Pancreas (tissue), 10 donors: ENCODE measurements around the gene MGAT5B. TPM values are rescaled to one million over a fixed set of nuclear protein-coding genes. Genes with fewer than 3 reads are reported as not detected.
"Not testable (repeated sequence)": the region's sequence is repeated elsewhere in the genome, so short reads cannot be mapped to it uniquely, and the experiment has no call there.

Experiments used
- ATAC-seq, 4 donors: fragments of 200-7000 bp; cut with Tn5 transposase; one replicate each; pipeline versions ENCODE4 v1.8.0 to v1.9.1; 2020; ENCODE audit warnings: mild to moderate bottlenecking in 4 of 4, moderate library complexity in 4 of 4
- DNase-seq, 6 donors: peaks; one replicate each; pipeline ENCODE4 v3.0.0-alpha.2; 2020
- FAIRE-seq: peaks from 2 replicates; lab custom pipeline; 2012; peaks lifted over from hg19 to GRCh38; lab: Jason Lieb, UNC
- H3K27ac ChIP-seq, 4 donors: fragments of 200-600 bp; sonication (generic); 1 replicate in 3 of 4; 2 replicates in 1 of 4; pipeline versions ENCODE4 v1.5.0 to v1.8.0; 2020
- H3K27me3 ChIP-seq, 4 donors: fragments of 200-600 bp; one replicate each; pipeline ENCODE4 v1.8.0; 2021
- H3K36me3 ChIP-seq, 3 donors: fragments of 200-600 bp; sonication (generic) in 1 of 3; one replicate each; pipeline versions ENCODE4 v1.5.0 to v1.8.0; 2020 to 2021
- H3K4me1 ChIP-seq, 3 donors: fragments of 200-600 bp; one replicate each; pipeline ENCODE4 v1.8.0; 2021
- H3K4me3 ChIP-seq, 4 donors: fragments of 200-600 bp; sonication (generic) in 2 of 4; one replicate each; pipeline versions ENCODE4 v1.5.0 to v1.8.0; 2020 to 2021
- H3K9me3 ChIP-seq, 4 donors: fragments of 200-600 bp; one replicate each; pipeline ENCODE4 v1.8.0; 2021
- CTCF ChIP-seq, 4 donors: fragments of 200-600 bp; sonication (generic) in 3 of 4; IDR thresholded peaks; one replicate each; pipeline versions ENCODE4 v1.5.0 to v1.8.0; 2021; ENCODE audit warnings: antibody characterized with exemption in 4 of 4
- WGBS, 2 donors: extraction: QIAGEN DNeasy Blood & Tissue Kit; methylation state at CpG; one replicate each; pipeline ENCODE4 v1.1.7; 2013; 5-methylcytosine and 5-hydroxymethylcytosine counted together
- intact Hi-C, 3 donors: fragments of 100-400 bp; cut with DNase I; formaldehyde crosslinking; loops; one replicate each; pipeline versions ENCODE4 v1.11.1 to v1.14.2; 2022
- polyA plus RNA-seq, 2 donors: library from polyadenylated mRNA; stranded (reverse); fragments of 200-250 nt; gene quantifications; one replicate each; pipeline ENCODE4 v1.2.3, GENCODE V29; 2013
- total RNA-seq, 6 donors: library from RNA; stranded (reverse); fragmentation: NEBNext Ultra II Directional in 4 of 6; extraction: Animal tissue kit (Norgen Biotek cat#: 25700) in 4 of 6; gene quantifications; one replicate each; pipeline versions ENCODE4 v1.2.1 to v1.2.4, GENCODE V29; 2021 to 2023
- donor health status: healthy with polysubstance abuse.
- donor health status: DM: no; HTN: no; CAD: no; lungs with moderate emphysema.
- donor health status: DM: no; HTN: no; CAD: no.
- donor health status: control.
- donor health status: control.
- donor health status: Bipolar disorder and iron deficiency.
- donor health status: DM: yes; HTN: yes; CAD: no.
- donor health status: DM: no; HTN: no; CAD: no.
- donor health status: DM: no; HTN: no; CAD: no.
- donor health status: DM: yes; HTN: yes; CAD: no.

MGAT5B gene
- total and polyA plus RNA-seq, 8 donors, result 0.21 to 1.2 (median 0.25) TPM; not detected in 1

GRCh38 chr17:76840884-76841775 is 27.1 kb upstream of the MGAT5B start:
- TF ChIP-seq CTCF (IDR thresholded peaks at IDR 0.05), result no peak
- no peak overlapping the region for H3K4me3 ChIP-seq
- FAIRE-seq (no peak), ATAC-seq (no peak), DNase-seq (no peak)
- H3K4me1 ChIP-seq, result no peaks in the 10 kb centered on the region
- intact Hi-C loops, result no loop called here
- H3K27me3 ChIP-seq, result peaks cover 0 to 15% (median 0%) of the 10 kb centered on the region in 4 donors
- 6 to 16% methylated on average over 8 of the region's 8 CpGs for WGBS, 2 donors
- no peaks in the 10 kb centered on the region for H3K36me3 ChIP-seq
- H3K9me3 ChIP-seq, result no peaks in the 10 kb centered on the region
- no peak overlapping the region for H3K27ac ChIP-seq

- H3K27ac ChIP-seq, result no peak overlapping the region
- 5 to 6% methylated on average over 10 of the region's 10 CpGs for WGBS, 2 donors
- no peak for DNase-seq
- no peaks in the 10 kb centered on the region for H3K36me3 ChIP-seq
- TF ChIP-seq CTCF (IDR thresholded peaks at IDR 0.05), result no peak
- intact Hi-C loops, result no loop called here
- no peak overlapping the region for H3K4me3 ChIP-seq
- H3K27me3 ChIP-seq, result peaks cover 0 to 21% (median 0%) of the 10 kb centered on the region in 4 donors
- ATAC-seq, result no peak
- no peaks in the 10 kb centered on the region for H3K4me1 ChIP-seq
- H3K9me3 ChIP-seq, result no peaks in the 10 kb centered on the region
- no peak for FAIRE-seq
Observed at GRCh38 chr17:76841776-76842405, 26.3 kb upstream of the MGAT5B start.

GRCh38 chr17:76843068-76843467 is 25.1 kb upstream of the MGAT5B start:
- FAIRE-seq, H3K4me1 ChIP-seq, H3K36me3 ChIP-seq, H3K4me3 ChIP-seq, ATAC-seq, H3K27ac ChIP-seq, DNase-seq, H3K9me3 ChIP-seq, intact Hi-C loops: not testable (repeated sequence)
- H3K27me3 ChIP-seq, result peaks cover 0 to 21% (median 0%) of the 10 kb centered on the region in 4 donors
- 68 to 77% methylated on average over 6 of the region's 6 CpGs for WGBS, 2 donors

GRCh38 chr17:76843703-76844484 is 24.3 kb upstream of the MGAT5B start:
- FAIRE-seq (no peak), ATAC-seq (no peak), DNase-seq (no peak)
- 23 to 31% methylated on average over 10 of the region's 10 CpGs for WGBS, 2 donors
- no peak overlapping the region for H3K4me3 ChIP-seq
- H3K27ac ChIP-seq, result no peak overlapping the region
- no peaks in the 10 kb centered on the region for H3K9me3 ChIP-seq
- H3K4me1 ChIP-seq, result no peaks in the 10 kb centered on the region
- H3K36me3 ChIP-seq, result no peaks in the 10 kb centered on the region
- intact Hi-C loops, result no loop called here
- TF ChIP-seq CTCF (IDR thresholded peaks at IDR 0.05), result no peak
- H3K27me3 ChIP-seq, result peaks cover 0 to 21% (median 0%) of the 10 kb centered on the region in 4 donors

- Histone ChIP-seq H3K4me1 (no peaks in the 10 kb centered on the region), H3K27ac (no peak overlapping the region), H3K4me3 (no peak overlapping the region), H3K9me3 (no peaks in the 10 kb centered on the region), H3K36me3 (no peaks in the 10 kb centered on the region), H3K27me3 (peaks cover 0 to 21% (median 0%) of the 10 kb centered on the region in 4 donors)
- no peak for FAIRE-seq
- intact Hi-C loops, result no loop called here
- TF ChIP-seq CTCF (IDR thresholded peaks at IDR 0.05), result no peak
- no peak for DNase-seq
- ATAC-seq, result no peak
- WGBS, 2 donors, result 44 to 58% methylated on average over 4 of the region's 4 CpGs
Observed at GRCh38 chr17:76844485-76844829, 23.7 kb upstream of the MGAT5B start.
